NCI-H1694 (cell line): ENCODE data around the gene FGD3.
"Not testable (repeated sequence)": the region's sequence is repeated elsewhere in the genome, so short reads cannot be mapped to it uniquely, and the experiment has no call there.

Experiments used
- DNase-seq: peaks from one replicate; lab custom pipeline; 2025; lab: John Stamatoyannopoulos, UW

FGD3 gene, protein sequence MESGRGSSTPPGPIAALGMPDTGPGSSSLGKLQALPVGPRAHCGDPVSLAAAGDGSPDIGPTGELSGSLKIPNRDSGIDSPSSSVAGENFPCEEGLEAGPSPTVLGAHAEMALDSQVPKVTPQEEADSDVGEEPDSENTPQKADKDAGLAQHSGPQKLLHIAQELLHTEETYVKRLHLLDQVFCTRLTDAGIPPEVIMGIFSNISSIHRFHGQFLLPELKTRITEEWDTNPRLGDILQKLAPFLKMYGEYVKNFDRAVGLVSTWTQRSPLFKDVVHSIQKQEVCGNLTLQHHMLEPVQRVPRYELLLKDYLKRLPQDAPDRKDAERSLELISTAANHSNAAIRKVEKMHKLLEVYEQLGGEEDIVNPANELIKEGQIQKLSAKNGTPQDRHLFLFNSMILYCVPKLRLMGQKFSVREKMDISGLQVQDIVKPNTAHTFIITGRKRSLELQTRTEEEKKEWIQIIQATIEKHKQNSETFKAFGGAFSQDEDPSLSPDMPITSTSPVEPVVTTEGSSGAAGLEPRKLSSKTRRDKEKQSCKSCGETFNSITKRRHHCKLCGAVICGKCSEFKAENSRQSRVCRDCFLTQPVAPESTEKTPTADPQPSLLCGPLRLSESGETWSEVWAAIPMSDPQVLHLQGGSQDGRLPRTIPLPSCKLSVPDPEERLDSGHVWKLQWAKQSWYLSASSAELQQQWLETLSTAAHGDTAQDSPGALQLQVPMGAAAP

DNA sequence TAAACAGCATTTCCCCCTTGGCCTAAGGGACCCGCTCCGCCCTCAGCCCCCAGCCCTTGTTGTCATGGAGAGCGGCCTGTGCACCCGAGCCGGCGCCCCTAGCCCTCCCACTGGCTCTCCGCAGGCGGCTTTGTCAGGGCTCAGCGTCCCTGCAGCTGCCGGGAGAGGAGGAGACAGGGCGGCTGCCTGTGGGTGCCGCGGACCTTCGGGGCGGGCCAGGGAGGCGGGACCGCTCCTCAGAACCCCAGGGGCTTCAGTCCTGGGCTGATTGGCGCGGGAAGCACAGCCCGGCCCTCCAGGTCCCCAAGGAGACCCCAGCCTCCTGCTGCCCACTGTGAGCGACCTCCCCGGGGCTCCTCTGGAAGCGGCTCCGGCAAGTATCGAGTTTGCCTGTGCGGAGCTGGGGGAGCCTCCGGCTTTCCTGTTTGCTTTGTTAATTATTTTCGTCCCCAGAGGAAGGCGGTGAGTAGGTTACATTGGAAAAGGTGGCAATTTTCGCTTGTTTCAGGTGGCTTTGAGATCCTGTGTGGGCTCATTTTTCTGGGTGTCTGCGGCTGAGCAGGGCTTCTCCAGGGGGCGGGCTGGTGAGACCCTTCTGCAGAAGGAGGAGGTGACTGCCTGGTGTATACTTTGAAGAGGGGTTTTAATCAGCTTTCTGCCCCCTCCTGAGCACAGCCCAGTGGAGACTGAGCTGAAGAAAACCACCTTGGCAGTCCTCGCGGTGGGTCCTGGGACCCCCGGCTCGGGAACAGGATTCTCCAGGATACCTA lies at the start of gene FGD3:
TSS of gene FGD3 (plus strand) at position 256 of the 770 bp plus-strand sequence. CDS start 28,734 bp downstream, outside the sequence.
- no peak for DNase-seq

DNA sequence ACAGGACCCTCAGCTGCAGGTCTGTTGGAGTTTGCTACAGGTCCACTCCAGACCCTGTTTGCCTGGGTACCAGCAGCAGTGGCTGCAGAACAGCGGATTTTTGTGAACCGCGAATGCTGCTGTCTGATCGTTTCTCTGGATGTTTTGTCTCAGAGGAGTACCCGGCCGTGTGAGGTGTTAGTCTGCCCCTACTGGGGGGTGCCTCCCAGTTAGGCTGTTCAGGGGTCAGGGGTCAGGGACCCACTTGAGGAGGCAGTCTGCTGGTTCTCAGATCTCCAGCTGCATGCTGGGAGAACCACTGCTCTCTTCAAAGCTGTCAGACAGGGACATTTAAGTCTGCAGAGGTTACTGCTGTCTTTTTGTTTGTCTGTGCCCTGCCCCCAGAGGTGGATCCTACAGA lies 42.2 kb upstream of the FGD3 start:
- not testable (repeated sequence) for DNase-seq

DNA sequence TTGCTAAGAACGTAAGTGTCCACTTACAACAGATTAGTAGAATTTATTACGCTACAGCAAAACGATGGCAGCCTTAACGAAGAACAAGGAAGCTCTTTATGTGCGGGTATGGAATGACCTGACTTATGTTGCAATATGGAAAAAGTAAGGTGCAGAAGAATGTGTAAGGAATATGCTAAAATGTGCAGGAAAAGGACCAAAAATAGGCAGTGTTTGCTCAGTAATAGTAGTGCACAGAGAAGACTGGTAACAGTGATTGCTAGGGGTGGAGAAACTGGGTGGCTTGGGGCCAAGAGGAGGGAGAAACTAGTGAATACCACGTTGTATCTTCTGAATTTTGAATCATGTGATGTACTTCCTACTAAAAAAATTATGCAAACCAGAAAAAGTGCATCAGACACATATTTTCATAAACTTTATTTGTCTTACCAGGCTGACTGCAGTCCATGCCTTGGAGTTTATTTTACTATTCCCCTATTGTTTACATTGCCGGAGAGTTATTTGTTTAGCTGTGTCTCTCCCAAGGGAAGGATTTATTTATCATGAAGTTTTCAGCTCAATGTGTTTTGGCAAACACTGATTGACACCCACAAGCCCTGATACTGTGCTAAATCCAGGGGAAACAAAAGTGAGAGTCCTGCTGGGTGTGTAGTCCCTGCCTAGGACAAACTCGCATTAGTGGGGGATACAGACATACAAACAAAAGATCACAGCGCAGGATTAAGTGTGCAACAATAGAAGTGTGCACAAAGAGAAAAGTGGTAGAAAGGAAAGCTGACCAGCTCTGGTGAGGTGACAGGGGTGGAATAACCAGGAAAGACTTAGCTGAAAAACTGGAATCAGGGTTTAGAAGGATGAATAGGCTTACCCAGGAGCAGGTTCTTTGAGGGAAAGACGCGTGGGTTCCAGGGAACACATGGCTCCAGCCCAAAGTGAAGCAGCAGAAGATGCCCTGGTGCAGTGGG lies 35.5 kb upstream of the FGD3 start:
- DNase-seq: no peak

DNA sequence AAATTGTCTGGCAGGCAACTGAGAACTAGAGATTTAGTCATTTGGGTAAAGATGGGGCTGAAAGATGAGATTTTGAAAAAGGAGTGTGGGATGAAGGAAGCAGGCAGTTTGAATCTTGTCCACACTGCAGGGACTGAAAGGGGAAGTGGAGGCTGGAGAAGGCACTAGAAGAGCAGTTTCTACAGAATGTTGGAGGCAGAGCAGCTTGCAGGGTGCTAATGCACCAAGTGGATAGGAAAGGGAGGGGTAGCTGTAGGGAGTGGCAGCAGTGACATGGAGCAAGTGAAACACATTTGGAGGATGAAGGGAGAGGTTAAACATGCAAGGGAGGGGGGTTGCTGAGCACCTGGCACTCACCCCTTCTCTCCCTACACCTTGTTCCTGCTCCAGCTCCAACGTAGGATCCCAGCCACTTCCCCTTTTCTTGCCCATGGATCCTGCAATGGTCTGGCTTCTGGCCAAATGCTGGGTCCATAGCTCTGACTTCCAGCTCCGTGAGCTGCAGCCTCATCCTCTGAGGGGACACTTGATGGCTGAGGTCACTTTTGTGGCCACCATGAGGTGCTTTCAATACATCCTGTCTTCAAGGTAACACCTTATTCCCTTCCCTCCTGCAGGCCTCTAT lies 30.0 kb upstream of the FGD3 start:
- DNase-seq: no peak

DNA sequence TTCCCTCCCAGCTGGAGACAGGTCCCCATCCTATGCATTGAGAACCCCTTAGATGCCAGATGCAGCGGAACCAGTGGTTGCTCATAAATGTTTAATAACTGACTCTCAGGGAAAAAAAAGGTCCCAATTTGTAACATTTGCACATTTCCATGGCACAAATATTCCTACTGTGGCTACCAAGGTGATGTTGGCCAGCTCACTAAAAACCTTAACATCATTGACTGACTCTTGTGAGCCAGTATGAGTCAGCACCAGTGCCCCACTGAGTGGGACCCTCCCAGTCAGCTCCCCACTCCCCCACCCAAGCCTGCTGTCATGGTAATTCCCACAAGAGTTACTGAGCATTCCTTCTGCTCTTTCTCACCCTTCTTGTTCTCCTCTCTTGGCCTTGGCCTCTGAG lies 26.9 kb upstream of the FGD3 start:
- no peak for DNase-seq

DNA sequence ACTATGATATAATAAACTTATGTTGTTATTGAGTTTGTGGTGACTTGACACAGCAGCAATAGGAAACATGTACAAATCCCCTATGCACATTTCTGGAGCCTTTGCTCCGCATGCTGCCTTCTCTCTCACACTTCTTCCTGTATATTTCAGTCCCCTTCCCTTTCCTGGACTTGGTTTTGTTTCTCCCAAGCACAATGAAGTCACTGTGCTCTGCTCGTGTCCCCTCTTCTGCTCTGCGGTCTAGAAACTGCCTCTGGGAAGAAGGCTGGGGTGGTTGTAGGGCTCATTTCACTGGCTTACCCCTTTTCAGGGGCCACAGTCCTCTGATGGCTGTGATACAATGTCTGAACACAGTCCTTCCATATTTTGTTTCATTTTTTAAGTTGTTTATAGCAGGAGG lies 15.7 kb upstream of the FGD3 start:
- DNase-seq: no peak

DNA sequence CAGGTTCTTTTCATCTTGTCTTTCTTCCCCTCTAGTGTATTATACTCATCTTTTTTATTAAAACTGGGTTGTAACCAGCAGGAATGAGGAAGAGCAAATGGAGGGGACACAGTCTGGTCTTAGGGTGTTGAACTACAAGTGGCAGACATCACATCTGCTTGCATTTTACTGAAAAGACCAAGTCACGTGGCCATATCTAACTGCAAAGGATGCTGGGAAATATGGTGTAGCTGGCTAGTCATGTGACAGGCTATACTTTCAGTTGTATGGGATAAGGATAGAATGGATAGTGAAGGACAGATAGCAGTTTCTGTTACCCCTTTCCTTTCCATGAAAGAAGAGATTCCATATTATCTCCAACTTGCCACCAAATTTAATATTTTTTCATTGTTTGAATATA lies 13.0 kb upstream of the FGD3 start:
- DNase-seq: no peak

DNA sequence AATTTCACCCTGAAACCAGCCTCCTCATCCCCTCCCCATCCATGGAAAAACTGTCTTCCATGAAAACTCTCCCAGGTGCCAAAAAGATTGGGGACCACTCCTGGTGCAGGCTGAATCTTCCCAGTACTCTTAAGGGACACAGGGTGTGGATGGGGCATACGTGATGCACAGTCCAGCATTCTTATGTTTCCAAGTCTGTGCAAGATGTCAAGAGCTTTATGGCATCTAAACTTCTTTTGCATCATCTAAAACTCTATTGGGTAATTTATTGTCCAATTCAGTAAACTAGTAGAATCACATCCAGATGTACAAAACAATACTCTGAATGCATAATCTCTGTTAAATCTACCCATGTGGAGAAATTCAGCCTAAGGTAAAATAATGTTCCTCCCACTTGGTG lies 9.3 kb upstream of the FGD3 start:
- no peak for DNase-seq

DNA sequence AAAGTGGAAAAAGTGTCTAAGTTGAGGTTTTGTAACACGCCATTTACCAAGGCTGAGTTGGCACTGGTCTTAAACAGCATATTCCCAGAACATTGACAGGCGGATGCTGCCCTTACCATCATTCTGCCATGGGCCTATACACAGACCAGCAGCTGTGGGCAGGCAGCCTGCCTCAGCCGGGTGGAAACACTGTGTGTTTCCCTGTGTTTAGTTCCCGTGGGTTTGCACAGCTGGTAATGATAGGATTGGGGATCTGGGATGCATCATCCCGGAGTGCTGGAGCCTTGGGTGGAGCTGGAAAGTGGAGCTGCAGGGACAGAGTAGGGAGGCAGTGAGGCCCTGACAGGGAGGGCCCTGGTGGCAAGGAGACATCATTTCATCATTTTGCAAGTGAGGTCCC lies 5.5 kb upstream of the FGD3 start:
- no peak for DNase-seq

DNA sequence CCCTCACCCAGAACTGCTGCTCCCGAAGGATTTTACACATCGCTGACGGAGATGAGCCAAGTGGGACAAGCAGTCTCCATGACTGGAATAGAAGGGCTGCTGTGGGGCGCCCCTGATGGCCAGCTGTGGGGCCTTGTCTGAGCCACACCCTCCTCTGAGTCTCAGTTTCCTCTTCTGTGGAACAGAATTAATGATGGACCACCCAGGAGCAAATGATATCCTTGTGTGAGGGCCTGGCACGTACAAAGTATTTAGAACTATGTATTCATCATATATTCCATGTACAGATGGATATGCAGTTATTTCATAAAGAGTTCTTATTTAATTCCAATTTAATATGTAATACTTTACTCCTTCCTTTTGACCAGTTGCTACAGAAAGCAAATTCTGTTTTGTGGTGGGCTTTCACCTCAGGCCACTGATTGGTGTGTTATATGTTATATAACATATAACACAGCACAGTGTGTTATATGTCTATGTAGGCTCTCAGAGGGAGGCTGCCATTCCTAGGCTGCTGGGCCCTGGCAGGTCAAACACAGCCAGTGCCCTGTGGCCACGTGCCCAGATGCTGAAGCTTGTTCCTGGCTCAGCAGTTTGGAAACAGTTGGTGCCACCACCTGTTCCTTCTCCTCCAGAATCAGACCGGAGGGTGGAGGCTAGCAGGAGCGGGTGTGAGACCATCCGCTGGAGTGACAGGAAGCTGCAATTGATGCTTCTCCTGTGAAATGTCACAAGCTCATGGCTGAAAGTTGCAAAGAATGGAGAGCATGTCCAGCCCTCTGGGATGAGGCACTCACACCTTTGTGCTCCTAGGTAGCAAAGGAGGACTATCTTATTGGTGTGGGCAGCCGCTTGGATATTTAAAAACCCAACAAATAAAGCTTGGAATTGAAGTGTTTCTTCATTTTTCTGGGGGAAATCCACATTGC lies 4.4 kb upstream of the FGD3 start:
- peak; percentile 46 for DNase-seq

DNA sequence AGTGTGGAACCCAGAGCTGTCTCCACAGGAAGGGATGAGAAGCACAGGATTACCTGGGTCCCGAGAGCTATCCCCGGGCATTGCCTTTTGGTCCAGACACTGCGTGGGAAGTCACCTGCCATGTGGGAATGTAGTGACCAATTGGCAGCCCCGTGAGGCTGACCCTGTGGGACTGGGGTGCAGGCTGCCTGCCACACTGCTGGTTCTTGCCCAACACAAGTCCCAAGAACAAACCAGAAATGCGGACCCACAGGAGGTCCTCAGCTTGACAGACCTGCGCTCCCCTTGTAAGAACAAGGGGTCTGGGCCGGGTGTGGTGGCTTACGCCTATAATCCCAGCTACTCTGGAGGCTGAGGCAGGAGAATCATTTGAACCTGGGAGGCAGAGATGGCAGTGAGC lies 2.4 kb upstream of the FGD3 start:
- no peak for DNase-seq

DNA sequence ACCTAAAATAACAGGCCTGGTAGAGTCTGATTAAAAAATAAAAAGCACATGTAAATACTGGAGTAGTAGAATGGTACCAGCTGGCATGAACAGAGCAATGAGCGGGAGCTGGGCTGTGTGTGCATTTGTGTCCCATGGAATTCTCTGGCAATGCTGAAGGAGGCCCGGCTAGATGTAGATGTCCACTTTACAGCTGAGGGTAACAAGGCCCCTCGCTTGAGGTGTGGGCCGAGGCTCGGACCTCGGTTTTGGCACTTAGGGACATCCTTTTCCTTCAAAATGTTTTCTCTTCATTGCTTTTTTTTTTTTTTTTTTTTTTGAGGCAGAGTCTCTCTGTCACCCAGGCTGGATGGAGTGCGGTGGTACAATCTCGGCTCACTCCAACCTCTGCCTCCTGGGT lies 1.5 kb upstream of the FGD3 start:
- DNase-seq: no peak

DNA sequence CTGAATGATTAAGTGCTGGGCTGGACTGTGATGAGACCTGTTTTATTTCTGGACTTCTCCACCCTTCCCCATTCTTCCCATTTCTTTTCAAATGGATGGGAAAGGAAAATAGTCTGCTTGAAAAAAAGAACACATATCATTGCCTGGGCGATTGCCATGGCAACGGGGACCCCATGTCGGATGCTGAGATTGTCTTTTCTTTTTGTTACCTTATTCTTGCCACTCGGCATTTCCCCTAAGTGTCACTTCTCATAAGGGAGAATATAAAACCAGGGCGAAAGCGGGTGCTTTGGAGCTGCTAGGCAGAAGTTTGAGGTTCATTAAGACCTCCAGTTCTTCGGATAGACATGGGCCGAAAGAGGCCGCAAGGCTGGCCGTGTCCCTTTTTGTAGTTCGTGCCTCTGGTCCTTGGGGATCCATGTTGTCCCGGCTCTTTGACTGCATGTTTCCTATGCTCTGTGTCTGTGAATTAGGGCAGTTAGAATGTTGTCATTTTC lies 763 bp downstream of the FGD3 start:
- no peak for DNase-seq

DNA sequence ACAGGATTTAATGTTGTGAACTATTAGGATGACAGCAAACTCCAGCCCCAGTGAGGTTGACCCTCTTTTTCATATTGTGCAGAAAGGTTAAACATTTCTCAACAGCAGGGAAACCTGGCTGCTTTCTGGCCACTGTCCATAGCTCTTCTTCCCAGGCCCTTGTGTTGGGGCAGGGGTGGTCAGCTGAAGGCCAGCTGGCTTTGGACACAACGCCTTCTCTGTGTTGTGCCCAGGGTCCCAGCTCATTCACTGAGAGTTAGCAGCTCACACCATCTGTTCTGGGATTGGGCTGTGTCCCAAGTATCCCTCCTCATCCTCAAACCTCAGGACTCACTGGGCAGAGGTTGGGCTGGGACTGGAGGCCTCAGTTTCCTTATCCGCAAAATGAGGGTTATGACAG lies 1.3 kb downstream of the FGD3 start:
- DNase-seq: no peak

DNA sequence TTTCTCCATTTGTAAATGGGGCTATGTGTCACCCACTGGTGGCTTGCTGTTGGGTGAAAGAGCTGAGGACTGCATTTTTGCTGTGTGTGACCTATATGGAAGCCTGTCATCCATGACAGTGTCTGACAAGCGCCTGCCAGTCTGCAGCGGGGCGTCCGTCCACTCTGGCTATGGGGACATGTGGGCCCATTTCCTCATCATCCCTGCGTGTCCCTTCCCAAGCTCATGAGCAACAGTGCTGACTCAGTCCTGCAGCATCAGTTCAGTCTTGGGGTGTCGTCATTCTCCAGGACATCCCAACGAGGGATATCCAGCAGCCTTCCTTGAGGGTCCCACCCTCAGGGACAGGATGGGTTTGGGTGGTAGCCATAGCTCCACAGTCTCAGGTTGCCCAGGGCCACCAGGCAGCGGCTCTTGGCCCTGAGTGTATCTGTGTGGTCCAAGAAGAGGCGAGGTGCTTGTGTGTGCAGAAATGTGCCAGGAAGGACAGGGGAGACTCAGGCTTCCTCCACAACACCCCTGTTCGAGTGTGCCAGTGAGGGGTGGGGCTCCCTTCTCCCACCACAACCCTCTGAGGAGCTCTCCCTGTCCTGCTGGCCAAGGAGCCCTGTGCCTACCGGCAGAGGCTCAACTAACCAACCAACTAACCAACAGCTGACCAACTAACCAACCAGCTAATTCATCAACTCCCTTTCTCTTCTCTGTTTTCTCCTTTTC lies 2.1 kb downstream of the FGD3 start:
- DNase-seq: no peak

DNA sequence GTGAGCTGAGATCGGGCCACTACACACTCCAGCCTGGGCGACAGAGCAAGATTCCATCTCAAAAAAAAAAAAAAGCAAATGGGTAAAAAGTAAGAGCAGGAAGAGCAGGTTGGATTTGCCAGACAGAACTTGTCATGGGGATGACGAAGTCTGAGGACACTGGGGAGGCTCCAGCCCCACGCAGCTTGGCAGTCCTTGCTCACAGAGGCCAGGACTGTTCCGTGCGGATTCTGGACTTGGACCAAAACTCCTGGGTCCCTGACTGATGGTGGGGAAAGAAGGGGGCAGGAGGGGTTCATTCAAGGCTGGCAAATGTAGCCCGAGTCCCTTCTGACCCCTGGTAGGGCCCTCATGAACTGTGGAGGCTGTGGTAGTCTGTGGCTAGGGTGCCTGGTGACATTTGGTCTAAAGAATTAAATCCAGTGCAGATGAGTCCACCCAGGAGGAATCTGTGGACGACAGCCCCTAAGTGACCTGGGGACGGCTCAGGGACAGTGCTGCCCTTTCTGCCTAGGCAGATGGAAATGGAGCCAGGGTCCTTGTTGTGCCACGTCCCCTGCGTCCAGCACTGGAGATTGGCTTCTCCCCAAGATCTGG lies 3.1 kb downstream of the FGD3 start:
- no peak for DNase-seq

DNA sequence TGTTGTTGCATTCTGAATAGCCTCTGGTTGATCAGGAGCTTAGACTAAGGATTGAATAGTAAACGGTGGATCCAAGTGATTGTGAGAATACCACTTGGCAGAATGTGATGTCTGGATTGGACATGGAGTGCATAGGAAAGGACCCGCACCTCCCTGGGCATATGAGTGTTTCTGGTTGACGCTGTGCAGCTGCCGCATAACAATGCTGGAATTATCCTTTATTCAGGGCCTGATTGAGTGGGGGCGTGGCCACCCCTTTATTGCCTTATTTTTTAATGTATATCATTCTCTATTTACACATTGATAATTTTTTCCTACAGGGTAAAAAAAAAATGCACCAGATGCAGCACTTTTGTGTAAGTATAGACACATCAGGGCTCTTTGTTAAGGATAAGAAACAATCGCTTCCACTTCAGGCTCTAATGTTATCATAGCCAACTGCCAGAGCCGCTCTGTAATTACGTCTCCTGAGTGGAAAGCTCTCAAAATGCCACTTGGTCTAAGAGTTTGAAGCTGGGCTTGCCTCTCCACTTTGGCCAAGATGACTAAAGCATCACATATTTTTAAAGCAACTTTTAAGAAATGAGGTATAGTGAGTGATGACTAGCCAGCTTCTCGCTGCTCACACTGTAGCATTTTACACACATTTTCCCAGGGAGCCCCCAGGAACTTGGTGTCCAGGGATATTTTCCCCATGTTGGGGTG lies 5.7 kb downstream of the FGD3 start:
- no peak for DNase-seq
